ENCODE data around the gene KREMEN2.
"Not testable (repeated sequence)": the region's sequence is repeated elsewhere in the genome, so short reads cannot be mapped to it uniquely, and the experiment has no call there.

KREMEN2 gene

GRCh38 chr16:2939968-2940367, 24.1 kb upstream of the KREMEN2 start:
- DNase-seq (ENCODE audit: low read depth, low spot score): no peak

- DNase-seq (ENCODE audit: low read depth, low spot score): no peak
Observed at GRCh38 chr16:2942045-2942444, 22.0 kb upstream of the KREMEN2 start.

GRCh38 chr16:2943716-2944115, 20.4 kb upstream of the KREMEN2 start:
- not testable (repeated sequence) for DNase-seq (ENCODE audit: low read depth, low spot score)

- no peak for DNase-seq (ENCODE audit: low read depth, low spot score)
Observed at GRCh38 chr16:2946649-2947048, 17.4 kb upstream of the KREMEN2 start.

GRCh38 chr16:2948807-2949704, 15.0 kb upstream of the KREMEN2 start:
- no peak for DNase-seq (ENCODE audit: low read depth, low spot score)

GRCh38 chr16:2949705-2950352, 14.2 kb upstream of the KREMEN2 start:
- DNase-seq (ENCODE audit: low read depth, low spot score): no peak

- DNase-seq (ENCODE audit: low read depth, low spot score): no peak
Observed at GRCh38 chr16:2950353-2950724, 13.7 kb upstream of the KREMEN2 start.

GRCh38 chr16:2950773-2951172, 13.3 kb upstream of the KREMEN2 start:
- DNase-seq (ENCODE audit: low read depth, low spot score): no peak

- DNase-seq (ENCODE audit: low read depth, low spot score): no peak
Observed at GRCh38 chr16:2952679-2953078, 11.4 kb upstream of the KREMEN2 start.

- no peak for DNase-seq (ENCODE audit: low read depth, low spot score)
Observed at GRCh38 chr16:2953706-2954627, 10.1 kb upstream of the KREMEN2 start.

GRCh38 chr16:2954656-2955381, 9.3 kb upstream of the KREMEN2 start:
- no peak for DNase-seq (ENCODE audit: low read depth, low spot score)

GRCh38 chr16:2955438-2955778, 8.7 kb upstream of the KREMEN2 start:
- DNase-seq (ENCODE audit: low read depth, low spot score): no peak

- DNase-seq (ENCODE audit: low read depth, low spot score): no peak
Observed at GRCh38 chr16:2955779-2956578, 8.1 kb upstream of the KREMEN2 start.

GRCh38 chr16:2956579-2956956, 7.5 kb upstream of the KREMEN2 start:
- no peak for DNase-seq (ENCODE audit: low read depth, low spot score)

GRCh38 chr16:2959206-2959605, 4.9 kb upstream of the KREMEN2 start:
- DNase-seq (ENCODE audit: low read depth, low spot score): no peak

- no peak for DNase-seq (ENCODE audit: low read depth, low spot score)
Observed at GRCh38 chr16:2960183-2961010, 3.7 kb upstream of the KREMEN2 start.

- no peak for DNase-seq (ENCODE audit: low read depth, low spot score)
Observed at GRCh38 chr16:2962334-2963073, 1.6 kb upstream of the KREMEN2 start.

GRCh38 chr16:2963074-2963722, 877 bp upstream of the KREMEN2 start:
- DNase-seq (ENCODE audit: low read depth, low spot score): no peak
